NCI-H2029 (cell line): Measurements from ENCODE around the gene ZMYM5.
"Not testable (repeated sequence)": the region's sequence is repeated elsewhere in the genome, so short reads cannot be mapped to it uniquely, and the experiment has no call there.

ENCODE experiments used
- DNase-seq: peaks from one replicate; lab custom pipeline; 2025; lab: John Stamatoyannopoulos, UW

The ZMYM5 gene

GRCh38 chr13:19863323-19864023 lies at the start of gene ZMYM5:
TSS of gene ZMYM5 (minus strand) at chr13:19863649. CDS start at chr13:19852180, 11,469 bp downstream.
- DNase-seq = peak; percentile 90

DNA sequence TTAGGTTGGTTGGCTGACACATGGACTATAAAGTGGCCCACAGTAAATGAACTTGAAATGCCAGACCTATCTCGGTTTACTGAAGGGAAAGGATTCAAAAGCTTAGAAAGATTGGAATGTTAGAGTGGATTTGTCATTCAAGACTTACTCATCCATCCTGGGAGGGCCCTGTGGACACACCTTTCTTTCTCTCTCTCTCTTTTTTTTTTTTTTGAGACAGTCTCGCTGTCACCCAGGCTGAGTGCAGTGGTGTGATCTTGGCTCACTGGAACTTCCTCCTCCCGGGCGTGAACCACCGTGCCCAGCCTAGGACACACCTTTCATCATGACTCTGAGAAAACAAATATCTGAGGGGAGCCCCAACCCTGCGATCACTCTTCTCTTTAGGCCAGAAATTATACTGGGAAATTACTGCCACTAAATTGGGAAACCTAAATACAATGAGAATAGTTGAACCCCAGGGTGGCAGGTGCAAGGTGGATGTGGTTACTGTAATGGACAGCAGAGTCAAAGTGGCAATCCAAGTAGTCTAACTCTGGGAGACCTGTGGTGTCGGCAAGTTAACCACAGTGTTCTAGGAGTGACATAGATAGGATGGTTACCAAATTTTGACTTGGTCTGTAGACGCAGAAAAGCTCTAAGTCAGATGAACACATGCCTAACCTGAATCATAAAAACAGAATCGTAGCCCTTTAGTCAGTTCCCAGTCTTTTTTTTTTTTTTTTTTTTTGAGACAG lies 47.1 kb upstream of the ZMYM5 start:
- DNase-seq = no peak

DNA sequence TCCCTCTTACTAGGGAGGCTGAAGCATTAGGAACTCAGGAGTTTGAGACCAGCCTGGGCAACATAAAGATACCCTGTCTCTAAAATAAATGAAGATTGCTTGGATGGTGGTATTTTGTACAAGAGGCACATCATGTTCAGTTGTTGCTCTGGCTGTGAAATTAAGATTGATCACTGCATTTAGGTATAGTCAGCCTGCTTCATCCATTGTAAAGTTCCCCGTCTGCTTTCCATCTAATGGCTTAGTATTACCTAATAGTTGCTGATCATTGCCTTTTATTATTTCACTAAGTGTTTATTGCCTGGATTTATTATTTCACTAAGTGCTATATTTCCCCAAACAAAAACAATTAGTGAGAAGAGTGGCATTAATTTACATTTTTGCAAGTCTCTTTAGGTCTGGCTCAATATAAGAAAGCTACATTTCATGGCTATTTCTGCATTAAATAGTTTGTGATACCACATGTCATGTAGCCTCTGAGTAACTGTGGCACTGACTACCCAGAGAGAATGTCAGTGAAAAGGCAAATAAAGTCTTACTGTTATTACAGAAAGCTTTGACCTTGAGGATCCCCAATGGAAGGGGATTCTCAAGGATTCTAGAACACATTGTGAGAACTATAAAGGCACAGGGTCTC lies 45.0 kb upstream of the ZMYM5 start:
- DNase-seq = no peak

DNA sequence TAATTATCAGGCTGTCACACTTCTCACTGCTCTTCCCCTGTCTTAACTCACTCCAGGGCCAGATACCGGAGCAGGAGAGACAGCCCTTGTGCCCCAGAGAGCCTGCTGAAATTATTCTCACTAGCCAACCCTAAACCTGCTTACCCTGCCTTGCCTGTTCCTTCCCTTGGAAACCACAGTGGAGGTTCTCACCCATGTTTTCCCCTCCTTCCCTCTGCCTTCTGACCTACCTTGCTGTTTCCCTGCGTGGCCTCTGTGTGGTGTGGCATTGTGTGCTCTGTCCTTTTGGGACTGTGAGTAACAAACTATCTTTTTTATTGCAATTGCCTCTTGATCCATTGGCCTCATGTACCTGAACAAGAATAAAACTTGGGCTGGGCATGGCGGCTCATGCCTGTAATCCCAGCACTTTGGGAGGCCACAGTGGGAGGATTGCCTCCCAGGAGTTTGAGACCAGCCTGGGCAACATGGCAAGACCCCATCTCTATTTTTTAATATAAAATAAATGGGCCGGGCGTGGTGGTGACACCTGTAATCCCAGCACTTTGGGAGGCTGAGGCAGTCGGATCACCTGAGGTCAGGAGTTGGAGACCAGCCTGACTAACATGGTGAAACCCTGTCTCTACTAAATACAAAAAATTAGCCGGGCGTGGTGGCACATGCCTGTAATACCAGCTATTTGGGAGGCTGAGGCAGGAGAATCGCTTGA lies 42.2 kb upstream of the ZMYM5 start:
- not testable (repeated sequence) for DNase-seq

GRCh38 chr13:19890030-19890429 lies 26.6 kb upstream of the ZMYM5 start:
- no peak for DNase-seq

DNA sequence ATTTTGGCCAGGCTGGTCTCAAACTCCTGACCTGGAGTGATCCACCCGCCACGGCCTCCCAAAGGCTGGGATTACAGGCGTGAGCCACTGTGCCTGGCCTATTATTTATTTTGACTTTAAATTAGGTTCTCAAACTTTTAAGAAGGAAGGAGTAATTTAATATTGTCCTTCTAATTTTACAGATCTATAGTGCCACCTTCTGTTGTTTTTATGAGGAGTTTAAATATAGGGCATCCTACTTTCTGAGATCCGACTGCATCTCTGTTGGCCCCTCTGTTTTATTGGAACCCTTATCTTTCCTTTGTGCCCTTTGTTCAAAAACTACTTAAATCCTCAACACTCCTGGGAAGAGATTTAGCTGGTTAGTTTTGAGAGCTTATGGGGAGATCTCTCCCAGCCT lies 25.4 kb upstream of the ZMYM5 start:
- no peak for DNase-seq

GRCh38 chr13:19882231-19882630 lies 18.8 kb upstream of the ZMYM5 start:
- no peak for DNase-seq

DNA sequence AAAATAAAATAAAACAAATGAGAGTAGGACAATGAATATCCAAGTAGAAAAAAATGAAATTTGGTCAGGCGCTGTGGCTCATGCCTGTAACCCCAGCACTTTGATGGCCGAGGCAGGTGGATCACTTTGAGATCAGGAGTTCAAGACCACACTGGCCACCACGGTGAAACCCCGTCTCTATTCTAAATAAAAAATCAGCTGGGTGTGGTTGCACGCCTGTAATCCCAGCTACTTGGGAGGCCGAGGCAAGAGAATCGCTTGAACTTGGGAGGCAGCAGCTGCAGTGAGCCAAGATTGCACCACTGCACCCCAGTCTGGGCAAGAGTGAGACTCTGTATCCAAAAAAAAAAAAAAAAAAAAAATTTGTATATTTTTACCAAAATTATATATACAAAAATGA lies 18.2 kb upstream of the ZMYM5 start:
- DNase-seq = no peak

DNA sequence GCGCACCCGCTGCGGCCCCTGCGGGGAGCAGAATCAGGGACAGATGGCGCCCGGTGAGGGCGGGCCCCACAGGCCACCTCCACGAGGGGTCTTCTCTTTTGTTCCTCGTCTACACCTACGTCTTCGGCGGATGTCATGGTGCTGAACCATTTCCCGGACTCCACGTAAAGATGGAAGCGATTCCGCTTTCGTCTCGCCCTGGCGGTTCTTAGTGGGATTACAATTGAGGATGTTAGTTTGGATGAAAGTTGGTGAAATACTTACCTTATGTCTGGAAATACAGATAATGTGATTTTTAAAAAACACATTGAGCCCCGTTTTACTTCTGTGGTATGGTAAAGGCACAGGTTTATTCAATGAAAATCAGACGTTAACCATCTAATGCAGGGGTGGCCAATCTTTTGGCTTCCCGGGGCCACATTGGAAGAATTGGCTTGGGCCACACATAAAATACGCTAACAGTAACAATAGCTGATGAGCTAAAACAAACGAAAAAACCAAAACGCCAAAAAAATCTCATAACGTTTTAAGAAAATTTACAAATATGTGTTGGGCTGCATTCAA lies 1.4 kb upstream of the ZMYM5 start:
- DNase-seq = peak; percentile 32

GRCh38 chr13:19864024-19864745 lies 736 bp upstream of the ZMYM5 start:
- peak; percentile 15 for DNase-seq

DNA sequence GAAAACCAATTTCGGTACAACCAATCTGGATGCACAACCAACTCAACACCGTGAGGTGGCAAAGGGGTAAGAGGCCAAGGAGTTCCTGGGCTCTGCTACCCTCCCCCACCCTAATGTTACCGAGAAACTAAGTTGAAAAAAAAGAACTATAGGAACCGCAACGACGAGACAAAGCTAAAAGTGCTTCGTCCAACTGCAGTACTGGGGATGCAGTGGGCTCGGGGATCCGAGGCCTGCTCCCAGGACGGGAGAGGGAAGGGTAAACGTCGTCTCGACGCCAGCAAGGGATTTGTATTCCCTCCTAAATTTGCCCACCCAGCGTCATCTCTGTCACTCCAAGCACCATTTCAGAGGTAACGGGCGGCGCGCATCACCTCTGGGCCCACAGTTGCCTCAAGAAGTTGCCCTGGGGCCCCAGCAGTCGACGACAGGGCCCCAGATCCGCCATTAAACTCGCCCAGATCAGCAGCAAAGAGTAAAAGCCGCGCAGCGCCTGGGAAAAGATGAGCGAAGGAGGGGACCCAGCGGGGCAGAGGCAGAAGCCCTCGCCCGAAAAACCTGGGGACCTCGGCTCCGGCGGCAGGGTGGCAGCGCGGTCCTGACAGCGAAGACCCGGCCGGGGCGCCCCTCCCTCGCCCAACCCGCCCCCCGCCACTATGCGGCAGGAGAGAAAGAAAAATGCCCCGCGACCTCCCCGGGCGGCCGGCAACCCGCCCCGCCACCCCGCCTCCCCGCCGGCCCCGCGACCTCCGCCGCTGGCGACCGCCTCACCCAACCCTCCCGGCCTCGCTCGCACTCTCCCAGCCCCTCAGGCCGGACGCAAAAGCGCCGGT lies 752 bp downstream of the ZMYM5 start:
- DNase-seq = no peak

GRCh38 chr13:19861762-19862161 lies 1.7 kb downstream of the ZMYM5 start:
- no peak for DNase-seq

GRCh38 chr13:19860884-19861655 lies 2.4 kb downstream of the ZMYM5 start:
- no peak for DNase-seq

GRCh38 chr13:19857637-19858036 lies 5.8 kb downstream of the ZMYM5 start:
- DNase-seq = not testable (repeated sequence)

DNA sequence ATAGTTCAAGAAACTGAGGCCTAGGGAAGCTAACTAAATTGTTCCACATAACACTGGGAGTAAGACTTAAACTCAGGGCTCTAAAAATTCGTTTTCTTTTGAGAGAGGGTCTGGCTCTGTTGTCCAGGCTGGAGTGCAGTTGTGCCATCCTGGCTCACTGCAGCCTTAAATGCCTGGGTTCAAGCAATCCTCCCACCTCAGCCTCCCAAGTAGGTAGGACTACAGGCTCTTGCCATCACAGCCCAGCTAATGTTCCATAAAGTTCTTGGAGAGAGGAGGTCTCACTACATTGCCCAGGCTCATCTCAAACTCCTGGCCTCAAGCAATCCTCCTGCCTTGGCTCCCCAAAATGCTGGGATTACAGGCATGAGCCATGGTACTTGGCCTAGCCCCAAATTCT lies 10.7 kb downstream of the ZMYM5 start:
- DNase-seq = no peak

- DNase-seq = no peak
Observed at GRCh38 chr13:19845758-19846157, 17.7 kb downstream of the ZMYM5 start.

- DNase-seq = no peak
Observed at GRCh38 chr13:19838865-19839275, 24.6 kb downstream of the ZMYM5 start.

DNA sequence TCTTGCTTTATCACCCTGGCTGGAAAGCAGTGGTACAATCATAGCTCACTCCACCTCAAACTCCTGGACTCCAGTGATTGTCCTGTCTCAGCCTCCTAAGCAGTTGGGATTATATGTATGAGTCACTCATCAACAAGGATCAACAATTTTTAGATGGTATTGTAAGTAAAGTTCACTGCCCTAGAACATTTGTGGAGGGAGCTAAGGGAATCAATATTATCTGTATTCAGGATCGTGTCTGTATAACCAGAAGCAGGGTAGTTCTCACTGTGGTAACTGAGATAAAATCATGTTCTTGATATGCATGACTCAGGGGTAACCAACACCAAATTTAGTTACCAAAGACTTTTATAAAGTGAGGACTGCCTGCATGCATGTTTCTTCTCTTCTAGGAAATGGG lies 27.0 kb downstream of the ZMYM5 start:
- no peak for DNase-seq

GRCh38 chr13:19834704-19835103 lies 28.7 kb downstream of the ZMYM5 start:
- DNase-seq = no peak

DNA sequence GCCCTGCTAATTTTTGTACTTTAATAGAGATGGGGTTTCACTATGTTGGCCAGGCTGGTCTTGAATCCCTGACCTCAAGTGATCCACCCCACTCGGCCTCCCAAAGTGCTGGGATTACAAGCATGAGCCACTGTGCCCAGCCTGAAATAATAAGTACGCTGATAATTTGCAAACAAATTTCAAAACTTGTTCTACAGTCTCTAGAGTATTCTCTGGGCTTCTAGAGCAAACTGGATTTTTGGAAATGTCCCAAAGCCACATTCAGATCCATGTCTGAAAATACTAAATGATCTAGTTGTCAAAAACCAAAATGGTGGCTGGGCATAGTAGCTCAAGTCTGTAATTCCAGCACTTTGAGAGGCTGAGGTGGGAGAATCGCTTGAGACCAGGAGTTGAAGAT lies 40.8 kb downstream of the ZMYM5 start:
- DNase-seq = no peak
